OCI-M2 (cell line): Measurements from ENCODE around the gene PHAF1.

Source experiments
- DNase-seq: peaks from one replicate; lab custom pipeline; 2025; ENCODE audit not compliant: unreplicated experiment; lab: John Stamatoyannopoulos, UW

PHAF1 gene

DNA sequence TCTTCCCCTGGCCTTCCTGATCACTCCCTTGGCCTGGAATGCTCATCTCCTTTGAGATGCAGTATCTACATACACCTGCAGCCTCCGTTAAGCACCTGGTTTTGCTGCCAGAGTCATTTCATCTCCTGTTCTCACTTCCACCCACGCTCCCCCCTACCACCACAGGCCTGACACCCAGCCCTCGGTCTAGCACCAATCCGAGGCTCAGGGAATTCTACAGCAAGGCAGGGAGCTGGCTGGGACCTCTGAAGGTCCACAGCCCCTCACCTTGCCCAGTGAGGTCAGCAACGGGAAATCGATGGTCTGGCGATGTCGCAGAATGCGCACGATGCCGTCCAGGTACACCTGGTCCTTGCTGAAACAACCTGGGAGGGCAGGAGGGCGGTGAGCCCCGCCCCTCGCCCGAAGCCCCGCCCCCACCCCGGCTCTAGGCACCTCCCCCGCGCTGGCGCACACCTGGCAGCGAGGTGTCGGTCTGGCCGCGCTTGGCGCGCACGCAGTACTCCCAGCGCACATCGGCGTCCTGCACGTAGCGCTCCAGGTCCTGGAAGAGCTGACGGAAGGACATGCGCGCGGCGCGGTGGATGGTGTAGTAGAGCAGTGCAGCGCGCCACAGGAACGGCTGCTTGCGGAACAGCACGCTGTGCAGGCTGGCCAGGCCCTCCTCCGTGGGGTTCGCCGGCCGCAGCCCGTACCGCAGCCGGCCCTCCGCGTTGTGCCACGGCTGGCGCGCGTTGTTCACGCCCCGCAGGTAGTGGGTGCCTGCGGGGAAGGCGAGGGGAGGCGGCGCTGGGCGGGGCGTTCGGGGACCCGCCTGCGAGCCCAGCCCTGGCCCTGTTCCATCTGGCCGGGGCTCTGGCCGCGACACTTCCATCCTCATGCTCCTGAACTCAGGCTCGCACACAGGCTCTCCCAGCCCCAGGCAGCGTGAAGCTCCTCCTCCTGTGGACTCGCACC, 68.3 kb downstream of the PHAF1 start:
- no peak for DNase-seq

DNA sequence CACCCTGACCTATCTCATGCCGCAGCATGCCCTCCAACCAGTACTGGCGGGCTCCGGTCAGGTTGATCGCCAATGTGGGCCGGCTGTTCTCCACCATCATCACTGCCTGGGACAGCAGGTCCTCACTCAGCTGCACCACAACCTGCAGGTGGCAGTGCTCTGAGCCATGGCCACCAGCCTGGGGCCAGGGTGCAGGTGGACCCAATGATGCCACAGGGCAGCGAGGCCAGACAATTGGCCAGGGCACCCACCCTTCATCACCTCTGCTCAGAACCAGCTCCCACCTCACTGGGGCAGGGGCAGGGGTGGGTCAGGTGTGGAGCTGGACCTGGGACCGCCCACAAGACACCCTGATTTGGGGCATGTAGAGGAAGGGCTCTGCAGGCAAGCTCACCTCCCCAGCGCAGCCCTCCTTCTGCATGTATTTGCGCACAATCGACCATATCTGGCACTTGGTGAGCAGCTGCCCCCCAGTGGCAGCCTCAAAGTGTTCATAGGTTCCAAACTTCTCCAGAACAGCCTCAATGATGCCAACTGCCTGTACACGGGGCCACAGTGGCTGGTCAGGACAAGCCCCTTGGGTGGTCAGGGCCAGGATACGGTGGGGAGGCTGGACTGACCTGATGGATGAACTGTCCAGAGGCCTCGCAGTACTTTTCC, 69.8 kb downstream of the PHAF1 start:
- DNase-seq, result no peak

DNA sequence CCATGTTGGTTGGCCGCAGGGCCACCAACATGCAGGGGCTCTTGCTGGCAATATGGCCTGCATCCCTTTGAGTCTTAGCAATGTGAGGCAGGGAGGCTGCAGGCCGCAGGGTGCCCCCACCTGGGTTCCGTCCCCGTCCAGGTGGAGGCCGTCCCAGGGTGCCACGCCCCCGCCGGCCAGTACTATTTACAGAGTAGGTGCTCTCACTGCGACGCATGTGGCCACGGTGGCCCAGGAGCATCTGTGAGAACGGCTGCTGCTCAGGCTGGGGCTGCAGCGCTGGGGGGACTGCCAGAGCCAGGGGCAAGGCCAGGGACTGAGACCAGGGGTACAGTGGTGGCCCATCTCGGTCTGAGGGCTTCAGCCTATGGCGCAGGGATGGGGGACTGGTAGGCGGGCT, 70.4 kb downstream of the PHAF1 start:
- no peak for DNase-seq

DNA sequence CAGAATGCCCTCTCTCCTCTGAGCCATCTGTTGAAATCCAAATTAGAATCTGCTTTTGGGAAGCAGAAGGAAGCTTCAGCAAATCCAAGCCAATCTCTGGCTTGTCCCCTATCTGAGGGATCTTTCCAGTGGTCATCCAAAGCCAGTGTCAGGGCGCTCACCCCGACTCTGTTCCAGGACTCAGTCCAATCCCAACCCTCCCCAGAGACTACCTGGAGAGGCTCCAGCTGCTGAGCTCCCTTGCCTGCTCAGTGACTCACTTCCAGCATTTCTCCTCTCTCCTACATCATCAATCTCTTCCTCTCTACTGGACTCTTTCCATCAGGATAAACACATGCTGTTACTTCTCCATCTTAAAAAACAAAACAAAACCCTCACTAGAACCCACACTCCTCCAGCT, 71.6 kb downstream of the PHAF1 start:
- no peak for DNase-seq

DNA sequence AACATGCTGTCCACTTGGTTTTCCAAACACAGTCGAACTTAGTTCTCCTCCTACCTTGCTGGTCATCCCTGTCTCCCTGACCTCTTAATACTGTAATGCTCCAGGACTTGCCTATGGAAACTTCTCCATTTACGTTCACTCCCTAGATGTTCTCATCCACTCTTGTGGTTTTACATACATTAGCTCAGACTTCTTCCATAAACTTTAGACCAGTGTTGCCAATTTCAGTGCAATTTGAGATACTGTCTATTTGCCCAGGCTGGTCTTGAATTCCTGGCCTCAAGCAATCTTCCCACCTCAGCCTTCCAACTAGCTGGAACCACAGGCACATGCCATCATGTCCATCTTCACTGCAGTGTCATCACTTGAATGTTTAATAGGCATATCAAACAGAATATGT, 72.5 kb downstream of the PHAF1 start:
- no peak for DNase-seq

DNA sequence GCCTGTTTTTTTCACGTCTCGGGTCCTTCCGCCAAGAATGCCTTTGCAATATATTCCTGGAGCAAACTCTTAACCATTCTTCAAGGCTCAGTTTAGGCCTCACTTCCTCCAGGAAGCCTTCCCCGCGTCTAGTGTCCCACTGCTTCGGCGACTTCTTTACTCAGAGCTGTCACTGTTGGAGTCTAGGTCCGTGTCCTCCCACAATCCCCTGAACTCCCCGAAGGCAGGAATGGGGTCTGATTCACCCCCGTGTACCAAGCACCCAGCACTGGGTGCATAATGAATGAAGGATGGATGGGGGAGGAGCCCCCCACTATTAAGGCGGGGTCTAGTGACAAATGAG, 73.5 kb downstream of the PHAF1 start:
- DNase-seq, result no peak

DNA sequence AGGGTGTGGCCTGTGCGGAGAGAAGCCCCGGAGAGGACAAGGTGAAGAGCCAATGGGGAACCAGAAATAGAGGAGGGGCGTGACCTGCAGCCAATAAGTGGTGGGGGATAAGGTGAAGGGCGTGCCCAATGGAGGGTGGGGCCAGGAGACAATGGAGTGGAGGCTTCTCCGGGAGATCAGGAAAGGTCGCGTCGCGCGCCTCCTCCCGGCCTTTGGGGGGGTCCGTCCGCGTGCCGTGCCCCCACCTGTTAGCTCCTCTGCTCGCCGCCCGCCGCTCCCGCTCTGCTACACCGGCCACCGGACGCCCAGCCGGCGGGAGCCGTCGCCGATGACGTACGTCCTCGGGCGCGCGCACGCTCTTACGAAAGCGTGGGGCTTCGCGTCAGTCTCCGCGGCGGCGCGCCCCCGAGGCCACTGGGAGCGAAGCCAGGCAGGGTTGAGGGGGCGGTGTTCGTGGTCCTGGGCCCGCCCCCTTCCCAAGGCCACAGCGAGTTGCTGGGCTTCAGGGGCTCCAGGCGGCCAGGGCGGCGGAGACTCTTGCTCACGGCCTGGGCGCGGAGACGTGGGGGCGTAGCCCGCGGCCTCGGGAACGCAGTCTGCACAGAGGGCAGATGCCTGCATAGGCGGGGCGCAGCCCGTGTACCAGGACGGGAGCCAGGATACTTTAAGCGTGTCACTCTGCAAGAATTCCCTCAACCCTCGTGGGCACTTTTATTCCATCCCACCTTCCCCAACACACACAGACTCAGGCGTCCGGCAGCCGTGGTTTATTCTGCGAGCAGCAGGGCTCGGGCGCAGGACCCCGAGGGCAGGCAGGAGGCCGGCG, 74.1 kb downstream of the PHAF1 start, which contains the start of gene MATCAP1:
Gene MATCAP1 (minus strand): TSS at position 337 of the 826 bp plus-strand sequence. CDS start 3,353 bp downstream, outside the sequence.
- DNase-seq, result peak; percentile 80

DNA sequence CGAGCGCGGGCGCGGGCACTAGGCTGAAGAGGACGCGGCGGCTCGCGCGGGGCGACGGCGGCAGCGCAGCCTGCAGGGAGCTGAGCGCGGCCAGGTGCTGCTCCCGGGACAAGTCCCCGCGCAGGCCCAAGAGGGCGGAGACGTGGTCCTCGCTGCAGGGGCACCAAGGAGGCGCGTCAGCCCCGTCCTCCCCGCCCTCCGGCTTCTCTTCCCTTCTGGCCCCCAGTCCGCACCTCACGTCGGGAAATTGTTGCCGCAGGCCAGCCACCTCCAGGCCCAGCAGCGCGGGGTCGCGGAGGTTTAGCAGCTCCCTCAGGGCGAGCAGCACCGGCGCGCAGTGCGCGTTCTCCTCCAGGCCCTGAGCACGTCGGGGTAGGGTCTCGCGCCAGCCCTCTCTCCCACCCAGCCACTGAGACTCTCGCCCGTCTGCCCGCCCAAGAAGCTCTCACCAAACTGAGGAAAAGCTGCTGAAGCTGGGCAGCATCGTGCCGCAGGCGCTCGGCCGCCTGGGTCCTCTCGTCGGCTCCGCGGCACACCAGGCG, 74.8 kb downstream of the PHAF1 start:
- DNase-seq, result no peak

DNA sequence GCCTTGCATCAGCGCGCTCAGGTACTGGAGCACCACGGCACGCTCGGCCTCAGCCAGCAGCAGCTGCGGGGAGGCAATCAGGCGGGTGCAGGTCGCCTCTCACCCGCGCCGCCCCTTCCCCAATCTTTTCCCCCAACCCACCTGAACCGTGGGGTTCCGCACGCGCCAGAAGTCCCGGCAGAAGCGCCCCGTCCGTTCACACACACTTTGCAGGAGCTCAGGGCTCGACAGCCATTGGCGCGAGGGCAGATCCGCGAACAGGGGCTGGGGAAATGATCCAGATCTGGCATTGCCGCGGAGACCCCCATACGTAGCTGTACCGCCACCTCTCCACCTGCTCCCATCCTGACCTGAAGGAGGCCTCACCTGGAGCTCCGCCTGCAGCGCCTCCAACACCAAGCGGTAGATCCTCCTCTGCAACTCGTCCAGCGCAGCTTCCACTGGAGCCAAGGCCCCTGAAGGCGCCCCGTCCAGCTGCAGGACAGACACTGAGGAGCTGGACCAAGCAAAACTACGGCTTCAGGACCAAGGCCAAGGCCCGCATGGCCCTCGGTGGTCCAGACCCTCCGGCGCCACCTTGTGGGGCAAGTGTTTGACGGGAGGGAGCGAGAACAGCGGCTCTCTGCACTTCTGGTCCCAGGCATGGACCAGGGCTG, 75.4 kb downstream of the PHAF1 start:
- DNase-seq, result peak; percentile 49

DNA sequence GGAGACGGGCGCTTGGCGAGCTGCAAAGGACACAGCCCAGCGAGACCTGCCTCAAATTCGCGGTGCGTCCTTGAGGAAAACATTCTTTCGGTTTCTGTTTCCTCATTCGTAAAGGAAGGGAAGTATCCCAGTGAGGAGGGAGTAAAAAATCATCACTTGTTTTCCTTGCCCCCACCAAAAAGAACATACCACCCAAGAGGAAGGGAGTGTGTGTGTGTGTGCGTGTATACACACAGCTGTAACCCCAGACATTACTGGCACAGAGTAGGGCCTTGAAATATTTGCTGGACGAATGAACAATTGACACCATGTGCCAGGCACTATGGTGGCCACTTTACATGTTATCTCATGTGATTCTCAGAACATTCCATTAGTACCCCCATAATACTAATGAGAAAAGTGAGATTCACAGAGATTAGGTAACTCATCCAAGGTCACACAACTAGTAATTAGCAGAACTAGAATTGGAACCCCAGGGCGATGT, 76.0 kb downstream of the PHAF1 start:
- no peak for DNase-seq

DNA sequence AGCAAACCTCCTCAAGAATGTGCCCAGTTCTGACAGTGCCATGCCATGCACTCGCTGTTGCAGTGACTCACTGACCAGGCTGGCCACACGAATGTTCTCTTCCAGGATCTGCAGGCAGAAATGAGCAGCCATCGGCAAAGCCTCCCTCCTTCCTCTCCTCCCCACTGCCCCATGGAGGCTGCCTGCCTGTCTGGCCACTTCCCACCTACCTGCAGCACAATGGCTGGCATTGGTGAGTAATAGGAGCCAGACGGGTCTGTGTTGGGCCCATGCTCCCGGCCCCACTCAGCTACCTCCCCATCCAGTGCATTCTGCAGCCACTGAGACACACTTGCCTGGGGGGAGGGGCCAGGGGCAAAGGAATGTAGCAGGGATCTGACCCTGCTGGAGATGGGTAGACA, 76.8 kb downstream of the PHAF1 start:
- no peak for DNase-seq

DNA sequence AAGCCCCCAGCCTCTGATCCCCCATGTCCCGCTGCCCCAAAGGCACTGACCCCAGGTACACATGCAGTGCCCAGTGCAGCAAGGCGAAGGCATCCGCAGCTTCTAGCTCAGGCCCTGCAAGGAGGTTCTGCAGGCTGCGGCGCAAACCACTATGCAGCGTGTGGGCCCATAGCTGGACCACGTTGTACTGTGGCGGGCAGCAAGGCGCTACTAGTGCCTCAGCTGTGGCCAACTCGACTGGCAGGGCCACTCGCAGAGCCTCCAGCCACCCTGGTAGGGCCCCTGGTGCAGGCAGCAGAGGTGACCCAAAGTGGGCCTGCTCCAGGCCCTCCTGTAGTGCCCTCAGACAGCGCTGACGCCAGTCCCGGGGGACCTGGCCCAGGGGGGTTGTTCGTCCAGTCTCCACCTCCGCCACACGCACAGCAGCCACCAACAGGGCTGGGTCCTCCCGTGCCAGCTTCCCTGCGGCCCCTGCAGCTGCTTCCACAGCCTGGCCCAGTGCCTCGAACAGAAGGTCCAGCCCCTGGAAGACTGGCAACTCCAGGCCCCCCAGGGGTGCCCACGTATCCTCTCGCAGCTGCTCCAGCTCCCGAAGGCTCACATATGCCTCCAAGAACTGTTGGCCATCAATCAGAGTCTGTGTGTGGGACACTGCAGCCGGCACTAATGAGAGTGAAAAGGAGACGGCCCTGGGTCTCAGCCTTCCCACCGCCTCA, 77.6 kb downstream of the PHAF1 start:
- DNase-seq, result no peak

DNA sequence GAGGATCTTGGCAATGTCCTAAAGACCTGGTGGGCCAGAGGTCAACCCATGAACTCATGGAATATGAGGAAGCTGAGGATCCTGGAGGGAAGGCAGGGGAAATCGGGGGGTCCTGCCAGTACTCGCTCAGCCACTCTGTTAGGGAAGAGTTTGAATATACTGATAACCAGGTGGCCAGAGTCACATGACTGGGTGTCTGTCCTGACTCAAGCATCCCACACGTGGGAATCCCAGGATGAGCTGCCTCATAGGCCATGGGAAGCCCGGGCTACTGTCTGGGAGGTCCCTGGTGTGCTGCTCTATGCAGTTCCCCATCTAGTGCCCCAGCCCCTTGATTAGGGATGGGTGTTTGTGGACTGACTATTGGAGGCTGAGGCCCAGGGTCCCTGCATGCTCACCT, 78.6 kb downstream of the PHAF1 start:
- DNase-seq, result no peak

DNA sequence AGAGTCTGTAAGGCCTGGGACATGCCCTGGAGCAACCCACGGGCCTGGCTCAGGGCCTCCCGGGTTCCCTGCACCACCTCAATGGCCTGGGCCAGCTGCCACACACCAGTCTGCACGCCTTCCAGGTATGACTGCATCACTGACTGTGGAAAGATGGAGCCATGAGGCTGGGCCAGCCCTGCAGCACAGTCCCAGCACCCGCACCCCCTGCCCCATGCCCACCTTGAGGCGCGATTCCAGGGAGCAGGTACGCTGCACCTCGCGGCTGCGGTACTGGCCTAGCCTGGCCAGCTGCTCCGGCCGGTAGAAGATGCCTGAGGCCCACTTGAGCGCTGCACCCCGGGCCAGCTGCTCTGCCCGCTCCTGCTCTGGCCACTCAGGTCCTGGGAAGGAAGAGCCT, 79.1 kb downstream of the PHAF1 start:
- no peak for DNase-seq

DNA sequence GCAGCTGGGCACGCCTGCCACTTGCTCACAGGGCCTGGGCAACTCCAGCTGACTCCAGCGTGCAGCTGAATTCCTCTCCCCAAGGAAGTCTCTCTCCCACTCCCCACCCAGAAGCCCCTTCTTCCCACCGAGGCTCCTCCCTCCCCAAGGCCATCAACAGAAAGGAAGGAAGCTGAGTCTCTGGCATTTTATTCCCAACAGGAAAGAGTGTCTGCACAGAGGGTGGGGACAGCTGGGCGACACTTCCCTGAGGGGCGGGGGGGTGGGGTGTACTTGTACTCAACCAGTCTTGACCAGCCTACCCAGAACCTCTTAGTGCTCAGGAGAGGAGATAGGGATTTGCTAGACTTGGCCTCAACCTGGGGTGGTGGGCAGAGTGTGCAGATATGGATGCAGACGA, 80.3 kb downstream of the PHAF1 start, which contains the start of gene EXOC3L1:
Gene EXOC3L1 (minus strand): TSS at position 96 of the 400 bp plus-strand sequence. CDS start 460 bp downstream, outside the sequence.
- DNase-seq, result no peak

DNA sequence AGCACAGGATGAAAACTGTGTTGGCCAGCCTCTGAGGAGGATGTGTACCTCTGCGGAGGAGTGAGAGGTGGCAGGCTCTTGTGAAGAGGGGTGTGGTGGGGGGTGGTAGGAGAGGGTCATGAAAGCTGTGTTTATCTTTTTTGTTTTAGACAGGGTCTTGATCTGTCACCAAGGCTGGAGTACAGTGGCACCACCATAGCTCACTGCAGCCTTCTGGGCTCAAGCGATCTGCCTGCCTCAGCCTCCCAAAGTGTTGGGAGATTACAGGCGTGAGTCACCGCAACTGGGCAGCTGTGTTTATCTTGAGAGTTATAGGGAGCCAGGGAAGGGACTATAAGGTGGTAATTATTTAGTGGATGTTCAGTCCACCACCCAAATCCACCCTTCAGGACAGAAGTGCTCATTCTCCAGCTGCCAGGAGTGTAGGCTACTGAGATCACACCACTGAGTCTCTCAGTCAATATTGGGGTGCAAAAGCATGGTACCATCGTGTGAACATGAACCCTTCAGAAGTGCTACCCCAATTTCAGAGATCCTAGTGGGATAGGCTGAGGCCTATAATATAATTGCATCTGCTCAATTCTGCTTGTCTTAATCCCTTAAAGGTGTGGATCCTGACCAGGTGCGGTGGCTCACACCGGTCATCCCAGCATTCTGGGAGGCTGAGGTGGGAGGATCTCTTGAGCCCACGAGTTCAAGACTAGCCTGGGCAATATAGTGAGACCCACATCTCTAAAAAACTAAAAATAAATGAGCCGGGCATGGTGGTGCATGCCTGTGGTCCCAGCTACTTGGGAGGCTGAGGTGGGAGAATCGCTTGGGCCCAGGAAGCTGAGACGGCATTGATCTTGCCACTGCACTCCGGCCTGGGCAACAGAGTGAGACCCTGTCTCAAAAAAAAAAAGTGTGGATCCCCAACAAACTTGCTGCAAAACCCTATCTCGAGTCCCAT, 81.0 kb downstream of the PHAF1 start:
- DNase-seq, result no peak

DNA sequence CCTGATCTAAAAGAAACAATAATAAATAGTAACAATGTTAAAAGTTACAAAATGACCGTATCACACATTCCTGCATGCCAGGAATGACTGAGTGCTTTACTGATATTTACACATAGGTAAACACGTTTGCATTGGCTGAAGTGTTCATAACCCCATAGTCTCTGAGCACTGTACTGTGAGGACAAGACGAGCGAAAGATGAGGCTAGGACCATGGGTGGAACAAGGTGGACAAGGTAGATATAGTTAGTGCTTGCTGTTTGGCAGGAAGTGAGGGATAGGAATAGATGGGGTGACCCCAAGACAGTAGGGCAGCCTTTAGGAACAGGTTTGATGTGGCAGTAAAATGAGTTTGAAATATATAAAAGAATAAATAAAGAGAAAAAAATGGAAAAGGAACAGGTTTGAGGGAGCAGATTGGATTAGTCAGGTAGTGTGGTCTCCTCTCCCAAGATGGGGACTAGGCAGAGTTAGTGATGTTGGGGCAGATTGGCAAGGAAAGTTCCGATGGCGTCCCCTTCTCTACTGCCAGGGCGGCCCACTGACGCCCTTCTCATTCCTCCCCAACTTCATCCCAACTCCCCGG, 81.8 kb downstream of the PHAF1 start:
- DNase-seq, result no peak

DNA sequence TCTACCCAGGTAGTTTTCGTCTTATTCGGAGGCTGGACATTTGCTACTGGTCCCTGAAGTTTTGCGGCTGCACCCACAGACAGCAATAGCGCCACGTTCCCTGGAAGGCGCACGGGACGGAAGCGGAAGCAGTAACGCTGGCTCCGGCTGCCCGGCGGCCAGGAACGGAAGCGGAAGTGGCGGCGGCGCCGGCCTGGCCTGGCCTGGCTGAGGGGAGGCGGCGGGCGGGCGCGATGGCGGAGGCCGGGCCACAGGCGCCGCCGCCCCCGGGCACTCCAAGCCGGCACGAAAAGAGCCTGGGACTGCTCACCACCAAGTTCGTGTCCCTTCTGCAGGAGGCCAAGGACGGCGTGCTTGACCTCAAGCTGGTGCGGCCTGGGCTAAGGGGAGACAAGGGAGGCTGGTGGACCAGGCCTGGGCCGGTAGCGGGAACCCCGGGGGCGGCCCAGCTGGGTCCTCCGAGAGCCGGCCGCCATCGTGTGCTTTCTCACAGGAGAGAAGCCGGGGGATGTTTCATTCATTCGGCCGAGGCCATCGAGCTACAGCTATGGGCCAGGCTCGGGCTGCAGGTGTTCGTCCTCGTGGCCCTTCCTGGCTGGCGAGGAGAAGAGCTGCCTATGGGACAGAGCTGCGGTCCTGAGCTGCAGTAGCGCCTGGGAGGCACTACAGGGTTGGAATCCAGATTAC, 82.4 kb downstream of the PHAF1 start, which contains the start of gene E2F4:
Gene E2F4 (plus strand): TSS at position 161 of the 687 bp plus-strand sequence. CDS start 73 bp downstream, at position 234.
- DNase-seq, result peak; percentile 50
